ENCODE data around the gene TIPARP. TPM values are rescaled to one million over a fixed set of nuclear protein-coding genes. Genes with fewer than 3 reads are reported as not detected.
"Not testable (repeated sequence)": the region's sequence is repeated elsewhere in the genome, so short reads cannot be mapped to it uniquely, and the experiment has no call there.

Gene TIPARP
- total RNA-seq, 1 donor from 2014 or later: 27.2 TPM

GRCh38 chr3:156735471-156735870 lies 61.1 kb downstream of the TIPARP start:
- no peaks in the 10 kb centered on the region for H3K27me3 ChIP-seq (ENCODE audit: low read depth)
- intact Hi-C loops (cut with micrococcal nuclease): no loop called here
- H3K9me3 ChIP-seq (replicated peaks): no peaks in the 10 kb centered on the region
- no peak overlapping the region for H3K4me3 ChIP-seq
- no peaks in the 10 kb centered on the region for H3K4me1 ChIP-seq
- no peak for DNase-seq
- no peaks in the 10 kb centered on the region for H3K36me3 ChIP-seq
- H3K27ac ChIP-seq (replicated peaks): no peak overlapping the region
- TF ChIP-seq CTCF (IDR thresholded peaks at IDR 0.05; ENCODE audit: borderline replicate concordance): no peak

GRCh38 chr3:156737049-156737448 lies 62.7 kb downstream of the TIPARP start:
- H3K4me1 ChIP-seq; intact Hi-C loops (cut with micrococcal nuclease); H3K27me3 ChIP-seq (ENCODE audit: low read depth); H3K9me3 ChIP-seq (replicated peaks); DNase-seq; H3K27ac ChIP-seq (replicated peaks); H3K36me3 ChIP-seq; H3K4me3 ChIP-seq: not testable (repeated sequence)

GRCh38 chr3:156738251-156738650 lies 63.9 kb downstream of the TIPARP start:
- no peaks in the 10 kb centered on the region for H3K27me3 ChIP-seq (ENCODE audit: low read depth)
- H3K9me3 ChIP-seq (replicated peaks): no peaks in the 10 kb centered on the region
- no peak overlapping the region for H3K27ac ChIP-seq (replicated peaks)
- intact Hi-C loops (cut with micrococcal nuclease): no loop called here
- H3K4me3 ChIP-seq: no peak overlapping the region
- H3K4me1 ChIP-seq: no peaks in the 10 kb centered on the region
- no peak for TF ChIP-seq CTCF (IDR thresholded peaks at IDR 0.05; ENCODE audit: borderline replicate concordance)
- no peak for DNase-seq
- no peaks in the 10 kb centered on the region for H3K36me3 ChIP-seq

- intact Hi-C loops (cut with micrococcal nuclease): no loop called here
- no peak for DNase-seq
Observed at GRCh38 chr3:156739976-156740375, 65.6 kb downstream of the TIPARP start.

GRCh38 chr3:156740581-156740980 lies 66.2 kb downstream of the TIPARP start:
- DNase-seq; intact Hi-C loops (cut with micrococcal nuclease); H3K27me3 ChIP-seq (ENCODE audit: low read depth); H3K27ac ChIP-seq (replicated peaks); H3K4me3 ChIP-seq; H3K4me1 ChIP-seq; H3K9me3 ChIP-seq (replicated peaks); H3K36me3 ChIP-seq: not testable (repeated sequence)

More at GRCh38 chr3:156739976-156740375, 65.6 kb downstream of the TIPARP start:
- Histone ChIP-seq H3K27ac (replicated peaks) (no peak overlapping the region), H3K9me3 (replicated peaks) (no peaks in the 10 kb centered on the region), H3K4me1 (no peaks in the 10 kb centered on the region), H3K27me3 (ENCODE audit: low read depth) (no peaks in the 10 kb centered on the region), H3K4me3 (no peak overlapping the region), H3K36me3 (no peaks in the 10 kb centered on the region)
- TF ChIP-seq CTCF (IDR thresholded peaks at IDR 0.05; ENCODE audit: borderline replicate concordance): no peak

GRCh38 chr3:156741935-156742334 lies 67.5 kb downstream of the TIPARP start:
- no peaks in the 10 kb centered on the region for H3K9me3 ChIP-seq (replicated peaks)
- no peaks in the 10 kb centered on the region for H3K4me1 ChIP-seq
- no peak overlapping the region for H3K4me3 ChIP-seq
- H3K27me3 ChIP-seq (ENCODE audit: low read depth): no peaks in the 10 kb centered on the region
- no peak overlapping the region for H3K27ac ChIP-seq (replicated peaks)
- intact Hi-C loops (cut with micrococcal nuclease): no loop called here
- no peak for TF ChIP-seq CTCF (IDR thresholded peaks at IDR 0.05; ENCODE audit: borderline replicate concordance)
- no peak for DNase-seq
- H3K36me3 ChIP-seq: no peaks in the 10 kb centered on the region

- no peak for TF ChIP-seq CTCF (IDR thresholded peaks at IDR 0.05; ENCODE audit: borderline replicate concordance)
- intact Hi-C loops (cut with micrococcal nuclease): no loop called here
- H3K4me3 ChIP-seq: no peak overlapping the region
Observed at GRCh38 chr3:156742401-156742800, 68.0 kb downstream of the TIPARP start.

More at GRCh38 chr3:156742401-156742800, 68.0 kb downstream of the TIPARP start:
- H3K27me3 ChIP-seq (ENCODE audit: low read depth): no peaks in the 10 kb centered on the region
- H3K36me3 ChIP-seq: no peaks in the 10 kb centered on the region
- DNase-seq: no peak
- H3K4me1 ChIP-seq: no peaks in the 10 kb centered on the region
- no peak overlapping the region for H3K27ac ChIP-seq (replicated peaks)
- H3K9me3 ChIP-seq (replicated peaks): no peaks in the 10 kb centered on the region

Data from left ventricle myocardium inferior (tissue), 1 donor.